Activated CD8-positive, alpha-beta memory T cell treated with anti-CD3 and anti-CD28 coated beads for 1 hour (primary cell): Measurements from ENCODE around the gene AK1.

Experiments used
- DNase-seq, 2 donors: peaks; one replicate each; pipeline ENCODE4 v3.0.0-alpha.2; 2020; ENCODE audit warnings: low read depth in 1 of 2; ENCODE audit errors: extremely low read depth in 1 of 2

The AK1 gene

DNA sequence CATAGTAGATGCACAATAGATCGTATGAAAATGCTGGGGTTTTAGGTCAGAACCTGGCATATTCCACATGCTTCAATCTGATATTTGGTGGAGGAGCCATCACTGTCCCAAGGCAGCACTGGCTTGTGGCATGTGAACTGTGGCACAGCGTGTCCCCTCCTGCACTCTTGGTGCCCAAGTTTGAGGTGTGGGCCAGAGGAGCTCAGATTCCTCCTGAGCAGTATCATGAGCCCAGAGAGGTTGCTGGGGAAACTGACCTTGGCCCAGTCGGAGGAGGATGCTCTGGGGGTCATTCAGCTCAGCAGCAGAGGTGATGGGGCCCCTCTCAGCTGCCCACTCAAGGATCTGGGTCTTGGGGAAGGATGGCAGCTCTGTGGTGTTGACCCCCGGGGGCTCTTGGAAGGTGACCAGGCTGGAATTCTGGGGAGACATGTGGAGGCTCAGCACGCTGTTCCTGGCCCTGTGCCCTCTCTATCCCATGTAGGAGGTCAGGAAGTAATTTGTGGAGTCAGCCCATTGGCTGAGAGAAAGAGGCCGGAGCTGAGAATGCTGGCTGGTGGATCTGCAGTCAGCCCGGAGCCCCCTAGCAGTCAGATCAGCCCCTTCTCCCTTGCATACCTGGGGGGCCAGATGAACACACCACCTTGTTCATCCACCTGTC lies 51.1 kb downstream of the AK1 start:
- no peak for DNase-seq

DNA sequence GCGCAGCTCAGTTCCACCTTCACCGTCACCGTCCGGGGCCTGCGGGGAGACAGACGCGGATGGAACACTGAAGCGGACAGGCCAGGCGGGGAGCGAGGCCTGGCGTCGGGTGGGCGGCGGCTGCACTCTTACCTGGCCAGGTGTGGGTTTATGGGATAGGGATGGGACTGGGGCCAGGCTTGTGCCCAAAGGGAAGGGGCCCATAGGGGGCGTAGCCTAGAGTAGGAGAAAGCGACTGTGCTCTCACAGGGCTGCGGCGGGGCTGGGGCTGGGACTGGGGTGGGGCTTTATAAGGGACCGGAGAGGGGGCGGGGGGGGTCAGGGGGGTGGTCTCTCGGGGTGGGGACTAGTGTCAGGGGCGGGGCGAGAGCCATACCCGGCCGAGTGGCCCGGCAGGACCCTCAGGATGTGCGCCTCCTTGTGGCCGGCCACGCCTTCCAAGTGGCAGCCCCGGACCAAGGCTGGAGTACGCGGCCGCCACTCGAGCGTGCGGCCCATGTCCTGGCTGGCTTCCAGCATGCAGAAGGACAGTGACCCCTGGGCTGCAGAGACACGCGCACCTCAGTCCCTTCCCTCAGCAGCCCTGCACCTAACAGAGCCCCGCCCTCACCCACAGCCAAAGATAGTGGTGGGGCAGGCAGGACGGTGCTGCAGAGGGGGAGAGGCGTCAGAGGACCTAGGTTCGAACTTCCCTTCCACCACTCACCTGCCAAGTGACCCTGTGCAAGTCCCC lies 52.0 kb downstream of the AK1 start:
- DNase-seq: no peak

DNA sequence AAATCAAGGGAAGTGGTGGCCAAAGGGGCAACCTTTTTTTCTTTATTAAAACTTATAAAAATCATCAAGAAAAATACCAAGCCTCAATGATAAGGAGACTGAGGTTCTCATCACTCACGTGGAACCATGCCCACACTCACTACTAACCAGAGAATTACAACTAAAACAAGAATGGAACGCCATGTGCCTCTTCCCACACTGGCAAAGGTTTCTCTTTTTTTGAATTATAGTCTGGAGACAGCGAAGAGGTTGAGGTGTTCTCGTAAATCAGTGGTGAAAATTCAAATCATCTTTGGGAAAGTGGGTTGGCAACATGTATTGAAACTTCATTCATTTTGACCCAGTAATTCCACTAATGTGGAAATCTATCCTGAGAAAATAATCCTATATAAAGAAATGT lies 55.4 kb downstream of the AK1 start:
- DNase-seq: no peak

DNA sequence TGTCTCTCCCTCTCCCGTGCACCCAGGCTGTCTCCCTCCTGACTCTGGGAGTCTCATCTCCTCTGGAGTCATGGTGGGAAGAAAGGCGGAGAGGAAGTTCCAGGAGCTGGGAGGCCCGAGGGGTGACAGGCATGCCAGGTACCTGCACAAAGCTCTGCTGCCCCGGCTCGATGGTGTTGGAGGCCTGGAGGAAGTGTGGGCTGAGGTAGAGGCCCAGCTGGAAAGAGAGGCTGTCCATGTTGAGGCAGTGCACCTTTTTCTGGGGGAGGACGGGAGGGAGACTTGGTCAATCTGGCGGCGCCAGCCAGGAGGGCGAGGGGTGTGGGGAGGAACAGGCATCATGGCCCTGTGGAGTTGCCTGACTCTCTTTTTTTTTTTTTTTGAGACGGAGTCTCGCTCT lies 58.9 kb downstream of the AK1 start:
- DNase-seq: no peak

DNA sequence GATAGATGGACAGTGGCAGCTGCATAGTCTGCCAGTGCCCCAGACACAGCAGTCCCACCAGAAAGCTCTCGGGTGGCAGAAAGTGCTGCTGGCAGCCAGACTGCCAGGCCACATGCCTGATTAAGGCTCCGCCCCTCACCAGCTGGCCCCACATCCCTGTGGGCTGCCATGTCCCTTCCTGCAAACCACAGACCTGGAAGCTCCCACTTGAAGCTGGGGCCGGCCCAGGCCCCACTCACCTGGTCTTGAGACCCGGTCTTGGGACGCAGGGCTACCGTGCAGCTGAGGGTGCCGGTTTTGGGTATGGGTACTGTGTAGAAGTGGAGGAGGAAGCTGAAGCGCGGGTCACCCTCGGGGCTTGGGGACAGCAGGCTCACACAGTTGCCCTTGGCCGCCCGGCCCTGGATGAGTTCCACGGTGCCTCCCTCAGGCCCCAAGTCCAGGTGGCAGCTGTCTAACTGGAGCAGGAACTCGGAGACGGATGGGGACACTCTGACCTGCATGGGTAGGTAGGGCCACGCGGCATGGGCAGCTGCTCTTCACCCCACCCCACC lies 59.5 kb downstream of the AK1 start:
- no peak for DNase-seq

DNA sequence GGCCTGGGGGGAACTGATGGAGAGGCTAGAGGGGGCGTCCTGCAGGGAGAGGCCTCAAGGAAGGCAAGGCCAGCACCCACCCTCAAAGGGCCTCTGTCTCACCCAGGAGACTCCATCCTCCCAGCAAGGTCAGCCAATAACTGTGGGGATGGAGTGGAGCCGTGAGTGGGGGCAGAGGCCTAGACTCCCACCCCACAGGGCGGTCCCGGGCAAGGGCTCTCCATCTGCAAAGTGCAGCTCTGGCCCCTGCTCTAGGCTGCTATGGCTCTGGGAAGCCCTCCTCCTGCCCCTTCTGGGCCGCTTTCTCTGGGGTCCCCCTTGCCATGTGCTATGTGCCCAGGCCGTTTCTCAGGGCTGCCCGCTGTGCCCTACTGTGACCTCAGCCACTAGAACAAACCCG lies 60.7 kb downstream of the AK1 start:
- no peak for DNase-seq
